B cell (primary cell): Measurements from ENCODE around the gene ARNT2. TPM values are rescaled to one million over a fixed set of nuclear protein-coding genes. Genes with fewer than 3 reads are reported as not detected.

Source experiments
- ATAC-seq: fragments of 200-7000 bp; cut with Tn5 transposase; one replicate; pipeline ENCODE4 v1.10.0; 2021; ENCODE audit warnings: low read depth, mild to moderate bottlenecking, moderate number of reproducible peaks, moderate library complexity
- CTCF ChIA-PET: fragments of 350-600 bp; sonication (Branson Sonifier 250); formaldehyde crosslinking; loops from one replicate; lab custom pipeline; 2021; ENCODE audit warnings: antibody characterized with exemption, inconsistent platforms; lab: Charles Lee
- POLR2A ChIA-PET: fragments of 350-600 bp; sonication (Branson Sonifier 250); formaldehyde crosslinking; loops from one replicate; lab custom pipeline; 2021; ENCODE audit warnings: antibody characterized with exemption; lab: Charles Lee
- DNase-seq: peaks from one replicate; pipeline ENCODE4 v3.0.0; 2013
- H2AFZ ChIP-seq: 2 replicates; pipeline ENCODE4 v1.6.1; 2012; ENCODE audit warnings: mild to moderate bottlenecking, low read depth, low read length; ENCODE audit not compliant: insufficient read depth, poor library complexity, severe bottlenecking
- H3K27ac ChIP-seq, 2 donors: 1 replicate in 1 of 2; 2 replicates in 1 of 2; pipeline ENCODE4 v1.5.1; 2012 to 2013; ENCODE audit warnings: low read length in 2 of 2, mild to moderate bottlenecking in 2 of 2, moderate library complexity in 1 of 2
- H3K27me3 ChIP-seq, 4 experiments: fragments of 200-600 bp in 1 of 4; sonication (generic) in 1 of 4; replicated peaks in 1 of 4; 1 replicate in 2 of 4; 2 replicates in 2 of 4; pipeline versions ENCODE4 v1.6.1 to v1.7.0; 2013 to 2016; ENCODE audit warnings: low read length in 3 of 4, mild to moderate bottlenecking in 2 of 4, mixed read lengths in 1 of 4, moderate library complexity in 1 of 4; ENCODE audit not compliant: insufficient read depth in 4 of 4, control insufficient read depth in 3 of 4; ENCODE audit errors: control extremely low read depth in 1 of 4
- H3K36me3 ChIP-seq, 2 experiments: replicated peaks in 1 of 2; 1 replicate in 1 of 2; 2 replicates in 1 of 2; pipeline versions ENCODE4 v1.6.1 to v1.7.1; 2013; ENCODE audit warnings: low read length in 1 of 2; ENCODE audit not compliant: insufficient read depth in 2 of 2, control insufficient read depth in 1 of 2; ENCODE audit errors: control extremely low read depth in 1 of 2, extremely low read depth in 1 of 2
- H3K4me1 ChIP-seq, 2 donors: fragments of 200-600 bp in 1 of 2; sonication (generic) in 1 of 2; 1 replicate in 1 of 2; 2 replicates in 1 of 2; pipeline versions ENCODE4 v1.5.1 to v1.6.1; 2013 to 2017; ENCODE audit warnings: low read length in 2 of 2; ENCODE audit not compliant: control insufficient read depth in 2 of 2, insufficient read depth in 2 of 2
- H3K4me2 ChIP-seq: replicated peaks from 2 replicates; pipeline ENCODE3; 2012; ENCODE audit warnings: mild to moderate bottlenecking, low read depth, low read length; ENCODE audit not compliant: poor library complexity, severe bottlenecking
- H3K4me3 ChIP-seq, 5 experiments: fragments of 200-600 bp in 1 of 5; sonication (generic) in 1 of 5; 1 replicate in 3 of 5; 2 replicates in 2 of 5; pipeline versions ENCODE4 v1.5.1 to v1.7.0; 2011 to 2016; ENCODE audit warnings: low read length in 4 of 5, mild to moderate bottlenecking in 4 of 5, low read depth in 2 of 5, control low read depth in 1 of 5, moderate library complexity in 1 of 5; ENCODE audit not compliant: insufficient read depth in 1 of 5; ENCODE audit errors: control extremely low read depth in 1 of 5, extremely low read depth in 1 of 5
- H3K79me2 ChIP-seq: fragments of 200-600 bp; sonication (generic); one replicate; pipeline ENCODE4 v1.6.0; 2016; ENCODE audit warnings: low read length; ENCODE audit not compliant: control insufficient read depth, insufficient read depth
- H3K9ac ChIP-seq: fragments of 200-600 bp; sonication (generic); 2 replicates; pipeline ENCODE4 v1.6.1; 2017; ENCODE audit warnings: mild to moderate bottlenecking, low read length, moderate library complexity
- H3K9me3 ChIP-seq, 3 donors: one replicate each; pipeline versions ENCODE4 v1.6.1 to v1.7.1; 2013; ENCODE audit warnings: low read length in 2 of 3; ENCODE audit not compliant: control insufficient read depth in 2 of 3, insufficient read depth in 1 of 3; ENCODE audit errors: control extremely low read depth in 1 of 3
- H4K20me1 ChIP-seq: 2 replicates; pipeline ENCODE4 v1.6.0; 2012; ENCODE audit warnings: mild to moderate bottlenecking, low read length; ENCODE audit not compliant: insufficient read depth, control insufficient read depth, poor library complexity, severe bottlenecking
- H3K27ac Mint-ChIP-seq: one replicate; pipeline ENCODE4 v1.8.0; 2021; ENCODE audit warnings: mixed read lengths
- H3K27me3 Mint-ChIP-seq: one replicate; pipeline ENCODE4 v1.8.0; 2021; ENCODE audit warnings: mixed read lengths
- H3K4me1 Mint-ChIP-seq: one replicate; pipeline ENCODE4 v1.8.0; 2021; ENCODE audit warnings: mixed read lengths
- H3K4me3 Mint-ChIP-seq: one replicate; pipeline ENCODE4 v1.8.0; 2021; ENCODE audit warnings: mixed read lengths
- H3K9me3 Mint-ChIP-seq: one replicate; pipeline ENCODE4 v1.8.0; 2022; ENCODE audit warnings: mixed read lengths; ENCODE audit not compliant: insufficient read depth
- CTCF ChIP-seq: fragments of 200-600 bp; IDR thresholded peaks from one replicate; pipeline ENCODE4 v1.8.0; 2022; ENCODE audit warnings: antibody characterized with exemption, mild to moderate bottlenecking
- EZH2 ChIP-seq: IDR thresholded peaks from 2 replicates; pipeline ENCODE4 v1.6.1; 2012; ENCODE audit warnings: borderline replicate concordance, low read depth, mild to moderate bottlenecking, moderate library complexity, low read length; ENCODE audit not compliant: insufficient read depth, poor library complexity, severe bottlenecking
- WGBS: methylation state at CpG from one replicate; pipeline ENCODE4 v1.1.5; 2013; ENCODE audit warnings: missing lambda C conversion rate; ENCODE audit not compliant: insufficient coverage; 5-methylcytosine and 5-hydroxymethylcytosine counted together
- intact Hi-C: fragments of 100-400 bp; cut with micrococcal nuclease; formaldehyde crosslinking; loops from one replicate; pipeline ENCODE4 v1.10.0; 2022
- polyA plus RNA-seq: library from polyadenylated mRNA; depleted of rRNA; stranded (reverse); fragments of >200 nt; gene quantifications from 2 replicates; pipeline ENCODE4 v1.2.3, GENCODE V29; 2012
- total RNA-seq, 2 donors: library from RNA; stranded (reverse); fragments of 120-200 nt in 1 of 2; gene quantifications; 1 replicate in 1 of 2; 2 replicates in 1 of 2; pipeline versions ENCODE4 v1.2.3 to v1.2.4, GENCODE V29; 2013 to 2022

Gene ARNT2
- total and polyA plus RNA-seq, 2 donors (not counting 1 experiment from before 2014, with no cell fraction given) = not detected

DNA sequence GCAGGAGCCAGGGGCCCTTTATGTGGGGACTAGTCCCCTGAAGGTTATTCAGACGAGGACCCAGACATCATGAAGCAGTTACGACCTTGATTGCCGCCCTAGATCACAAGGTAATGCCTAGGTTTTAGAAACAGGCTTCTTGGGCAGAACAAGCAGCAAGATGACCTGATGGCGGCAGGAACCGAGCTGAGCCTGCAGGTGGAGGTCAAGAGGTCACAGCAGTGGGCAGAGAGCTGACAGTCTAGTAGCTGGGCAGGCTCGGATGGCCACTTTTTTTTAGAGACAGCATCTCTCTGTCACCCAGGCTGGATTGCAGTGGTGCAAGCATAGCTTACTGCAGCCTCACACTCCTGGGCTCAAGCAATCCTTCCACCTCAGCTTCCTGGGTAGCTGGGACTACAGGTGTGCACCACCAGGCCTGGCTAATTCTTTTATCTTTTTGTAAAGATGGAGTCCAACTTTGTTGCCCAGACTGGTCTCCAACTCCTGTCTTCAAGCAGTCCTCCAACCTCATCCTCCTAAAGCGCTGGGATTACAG is 207.4 kb downstream of the ARNT2 start:
- intact Hi-C loops = no loop called here
- H3K9me3 ChIP-seq = no peaks in the 10 kb centered on the region
- Mint-ChIP-seq H3K4me3 (no peak overlapping the region), H3K27me3 (peaks cover 20% of the 10 kb centered on the region), H3K9me3 (no peaks in the 10 kb centered on the region), H3K27ac (no peak overlapping the region), H3K4me1 (no peaks in the 10 kb centered on the region)
- no peak overlapping the region for H3K9ac ChIP-seq
- no peaks in the 10 kb centered on the region for H4K20me1 ChIP-seq
- H3K27me3 ChIP-seq = no peaks in the 10 kb centered on the region
- no peaks in the 10 kb centered on the region for H3K4me1 ChIP-seq
- H3K27ac ChIP-seq = no peak overlapping the region
- no peaks in the 10 kb centered on the region for H3K79me2 ChIP-seq
- no peak overlapping the region for H3K4me2 ChIP-seq
- no peak overlapping the region for H3K4me3 ChIP-seq
- no peaks in the 10 kb centered on the region for H3K36me3 ChIP-seq
- TF ChIP-seq CTCF (no peak), EZH2 (no peak)
- no peak for ATAC-seq
- DNase-seq = no peak
- WGBS = 88% methylated on average over 7 of the region's 7 CpGs
- CTCF ChIA-PET = no interaction called here
- POLR2A ChIA-PET = no interaction called here
- H2AFZ ChIP-seq = no peak overlapping the region

- Histone ChIP-seq H2AFZ (no peak overlapping the region), H3K27me3 (no peaks in the 10 kb centered on the region), H3K36me3 (no peaks in the 10 kb centered on the region), H3K79me2 (no peaks in the 10 kb centered on the region), H3K9me3 (no peaks in the 10 kb centered on the region), H3K4me2 (no peak overlapping the region), H3K27ac (no peak overlapping the region), H4K20me1 (no peaks in the 10 kb centered on the region), H3K9ac (no peak overlapping the region), H3K4me1 (no peaks in the 10 kb centered on the region), H3K4me3 (no peak overlapping the region)
- 93% methylated on average over 3 of the region's 7 CpGs for WGBS
- no peak overlapping the region for H3K4me3 Mint-ChIP-seq
- no peak for DNase-seq
- TF ChIP-seq EZH2 (no peak), CTCF (no peak)
- intact Hi-C loops = no loop called here
- H3K27ac Mint-ChIP-seq = no peak overlapping the region
- no peaks in the 10 kb centered on the region for H3K9me3 Mint-ChIP-seq
- no peaks in the 10 kb centered on the region for H3K4me1 Mint-ChIP-seq
- CTCF ChIA-PET = no interaction called here
- peaks cover 23% of the 10 kb centered on the region for H3K27me3 Mint-ChIP-seq
- POLR2A ChIA-PET = no interaction called here
- no peak for ATAC-seq
Observed at GRCh38 chr15:80612118-80612823, 208.1 kb downstream of the ARNT2 start.
